Small intestine (tissue), 7 donors: Measurements from ENCODE around the gene P3R3URF. TPM values are rescaled to one million over a fixed set of nuclear protein-coding genes. Genes with fewer than 3 reads are reported as not detected.

Experiments used
- DNase-seq, 2 donors: peaks; one replicate each; pipeline versions ENCODE4 v3.0.0 to v3.0.0-alpha.2; 2013
- FAIRE-seq: peaks from 2 replicates; lab custom pipeline; 2012; peaks lifted over from hg19 to GRCh38; lab: Jason Lieb, UNC
- H3K27ac ChIP-seq, 3 donors: one replicate each; pipeline ENCODE4 v1.5.1; 2013; ENCODE audit warnings: low read length in 2 of 3, mild to moderate bottlenecking in 2 of 3, control low read depth in 1 of 3, inconsistent platforms in 1 of 3, low read depth in 1 of 3, moderate library complexity in 1 of 3
- H3K27me3 ChIP-seq, 3 donors: one replicate each; pipeline ENCODE4 v1.6.1; 2013; ENCODE audit warnings: low read length in 3 of 3, inconsistent platforms in 1 of 3; ENCODE audit not compliant: control insufficient read depth in 3 of 3, insufficient read depth in 3 of 3
- H3K36me3 ChIP-seq, 3 donors: one replicate each; pipeline ENCODE4 v1.6.1; 2013; ENCODE audit warnings: low read length in 3 of 3, inconsistent platforms in 1 of 3, low read depth in 1 of 3, mild to moderate bottlenecking in 1 of 3, moderate library complexity in 1 of 3; ENCODE audit not compliant: control insufficient read depth in 3 of 3, insufficient read depth in 2 of 3
- H3K4me1 ChIP-seq, 3 donors: one replicate each; pipeline ENCODE4 v1.6.1; 2013; ENCODE audit warnings: low read length in 2 of 3, inconsistent platforms in 1 of 3, low read depth in 1 of 3, mild to moderate bottlenecking in 1 of 3, moderate library complexity in 1 of 3; ENCODE audit not compliant: control insufficient read depth in 3 of 3, insufficient read depth in 2 of 3
- H3K4me3 ChIP-seq, 3 donors: one replicate each; pipeline ENCODE4 v1.5.1; 2013; ENCODE audit warnings: low read length in 3 of 3, control low read depth in 1 of 3, inconsistent platforms in 1 of 3, low read depth in 1 of 3, mild to moderate bottlenecking in 1 of 3, moderate library complexity in 1 of 3
- H3K9me3 ChIP-seq, 2 donors: one replicate each; pipeline ENCODE4 v1.6.1; 2013; ENCODE audit warnings: low read depth in 1 of 2, low read length in 1 of 2; ENCODE audit not compliant: control insufficient read depth in 2 of 2, insufficient read depth in 1 of 2
- WGBS, 3 donors: extraction: QIAGEN DNeasy Blood & Tissue Kit; methylation state at CpG; one replicate each; pipeline ENCODE4 v1.1.7; 2013; 5-methylcytosine and 5-hydroxymethylcytosine counted together
- polyA plus RNA-seq, 4 donors: library from polyadenylated mRNA; stranded (reverse) in 3 of 4; unstranded in 1 of 4; fragments of 200-250 nt in 3 of 4; fragments of 120-200 nt in 1 of 4; gene quantifications; one replicate each; pipeline versions ENCODE4 v1.2.1 to v1.2.3, GENCODE V29; 2013
- donor health status: healthy with polysubstance abuse.
- donor health status: control.
- donor health status: control.
- donor health status: Bipolar disorder and iron deficiency.
- donor health status: healthy.

P3R3URF gene
- polyA plus RNA-seq, 4 donors: not detected

DNA sequence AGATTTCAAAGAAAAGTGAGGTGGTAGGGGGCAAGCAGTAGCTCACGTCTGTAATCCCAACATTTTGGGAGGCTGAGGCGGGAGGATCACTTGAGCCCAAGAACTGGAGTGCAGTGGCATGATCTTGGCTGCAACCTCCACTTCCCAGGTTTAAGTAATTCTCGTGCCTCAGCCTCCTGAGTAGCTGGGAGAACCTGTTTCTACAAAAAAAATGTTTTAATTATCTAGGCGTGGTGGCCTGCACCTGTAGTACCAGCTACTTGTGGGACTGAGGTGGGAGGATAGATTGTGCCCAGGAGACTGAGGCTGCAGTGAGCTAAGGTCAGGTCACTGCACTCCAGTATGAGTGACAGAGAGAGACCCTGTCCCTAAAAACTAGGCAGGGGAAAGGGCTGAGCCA is 4.0 kb downstream of the P3R3URF start:
- no peaks in the 10 kb centered on the region for H3K9me3 ChIP-seq
- no peak overlapping the region for H3K4me3 ChIP-seq
- H3K27ac ChIP-seq: peak overlapping the region in 1 of 3 donors; percentile 43
- H3K27me3 ChIP-seq: peaks cover 0 to 6% (median 0%) of the 10 kb centered on the region in 3 donors
- 40 to 77% (median 54%) methylated on average over 4 of the region's 4 CpGs for WGBS, 3 donors
- H3K36me3 ChIP-seq: peaks cover 0 to 2% (median 0%) of the 10 kb centered on the region in 3 donors
- peaks cover 0 to 3% (median 0%) of the 10 kb centered on the region in 3 donors for H3K4me1 ChIP-seq
- FAIRE-seq (no peak), DNase-seq (no peak)

DNA sequence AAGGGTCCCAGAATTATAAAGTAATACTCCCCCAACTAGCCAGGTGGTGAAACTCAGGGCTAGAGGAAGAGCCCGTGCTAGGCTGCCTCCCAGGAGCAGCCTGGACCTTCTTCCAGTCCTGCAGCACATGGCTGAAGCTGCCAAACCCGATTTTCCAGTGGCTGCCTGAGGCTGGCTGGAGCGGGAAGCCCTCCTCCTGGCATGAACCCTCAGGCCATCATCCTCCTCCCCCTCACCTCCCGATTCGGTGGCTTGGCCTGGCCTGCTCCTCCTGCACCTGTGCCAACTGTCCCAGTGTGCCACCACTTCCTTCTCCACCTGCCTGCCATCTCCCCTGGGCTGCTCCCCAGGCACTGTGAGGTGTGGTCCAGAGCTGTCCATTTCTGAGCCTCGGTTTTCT is 4.4 kb downstream of the P3R3URF start:
- peaks cover 0 to 11% (median 0%) of the 10 kb centered on the region in 3 donors for H3K27me3 ChIP-seq
- peaks cover 0 to 7% (median 0%) of the 10 kb centered on the region in 3 donors for H3K4me1 ChIP-seq
- DNase-seq: no peak
- WGBS, 3 donors: 14 to 48% (median 25%) methylated on average over 6 of the region's 6 CpGs
- FAIRE-seq: no peak
- H3K9me3 ChIP-seq: no peaks in the 10 kb centered on the region
- H3K4me3 ChIP-seq: no peak overlapping the region
- peaks cover 0 to 2% (median 0%) of the 10 kb centered on the region in 3 donors for H3K36me3 ChIP-seq
- H3K27ac ChIP-seq: peak overlapping the region in 1 of 3 donors; percentile 43

DNA sequence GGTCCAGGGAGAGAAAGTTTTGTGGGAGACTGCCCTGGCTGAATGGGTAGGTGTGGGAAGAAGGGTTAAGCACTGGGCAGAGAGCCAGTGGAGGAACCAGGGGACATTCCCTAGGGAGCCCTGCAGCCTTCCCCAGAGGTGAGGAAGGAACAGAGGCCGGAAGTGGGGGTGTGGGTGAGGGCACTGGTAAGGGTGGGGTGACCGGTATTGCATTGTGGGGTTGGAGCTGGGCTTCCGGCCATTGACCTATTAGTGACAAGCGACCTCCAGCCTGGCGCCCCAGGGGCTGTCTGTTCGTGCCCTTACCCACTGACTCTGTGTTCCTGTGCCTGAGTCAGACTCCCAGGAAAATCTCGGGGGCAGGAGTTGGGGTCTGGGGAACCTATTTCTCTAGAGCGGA is 4.9 kb downstream of the P3R3URF start:
- Histone ChIP-seq H3K4me3 (no peak overlapping the region), H3K27ac (peak overlapping the region in 1 of 3 donors; percentile 43), H3K4me1 (peaks cover 0 to 7% (median 0%) of the 10 kb centered on the region in 3 donors), H3K36me3 (peaks cover 0 to 2% (median 0%) of the 10 kb centered on the region in 3 donors), H3K9me3 (no peaks in the 10 kb centered on the region), H3K27me3 (peaks cover 0 to 16% (median 0%) of the 10 kb centered on the region in 3 donors)
- FAIRE-seq: no peak
- 73 to 78% (median 78%) methylated on average over 8 of the region's 8 CpGs for WGBS, 3 donors
- DNase-seq: no peak

DNA sequence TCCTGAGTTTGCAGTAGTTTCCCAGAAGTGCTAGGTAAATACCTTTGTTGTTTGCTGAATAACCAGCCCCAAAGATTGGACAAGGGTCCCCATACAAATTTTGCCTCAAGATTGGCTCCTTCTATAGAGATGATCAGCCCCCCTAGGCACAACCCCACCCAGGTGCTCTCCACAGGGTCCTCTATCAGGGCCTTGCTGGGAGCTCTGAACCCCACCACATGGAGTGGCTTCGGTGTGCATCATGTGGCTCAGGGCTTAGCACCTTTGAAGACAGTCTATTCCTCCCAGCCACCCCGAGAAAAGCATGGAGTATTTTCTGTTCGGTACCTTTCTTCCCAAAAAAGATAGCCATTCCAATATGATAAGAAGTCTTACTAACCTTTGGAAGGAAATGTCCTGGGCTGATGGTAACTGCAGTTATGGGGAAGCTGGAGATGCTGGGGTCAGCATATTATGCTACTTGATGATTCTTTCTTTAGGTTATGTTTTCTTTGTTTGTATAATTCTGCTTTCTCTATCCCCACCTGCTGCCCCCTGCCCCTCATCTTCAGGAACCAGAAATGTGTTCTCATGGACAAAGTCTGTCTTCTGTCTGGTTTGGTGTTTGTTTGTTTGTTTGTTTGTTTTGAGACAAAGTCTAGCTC is 6.4 kb downstream of the P3R3URF start:
- H3K9me3 ChIP-seq: no peaks in the 10 kb centered on the region
- H3K4me3 ChIP-seq: no peak overlapping the region
- peaks cover 0 to 16% (median 0%) of the 10 kb centered on the region in 3 donors for H3K27me3 ChIP-seq
- H3K36me3 ChIP-seq: peaks cover 0 to 2% (median 0%) of the 10 kb centered on the region in 3 donors
- no peak for FAIRE-seq
- H3K27ac ChIP-seq: no peak overlapping the region
- peaks cover 0 to 7% (median 0%) of the 10 kb centered on the region in 3 donors for H3K4me1 ChIP-seq
- DNase-seq: no peak
- WGBS, 3 donors: 85 to 93% (median 89%) methylated on average over 3 of the region's 3 CpGs

DNA sequence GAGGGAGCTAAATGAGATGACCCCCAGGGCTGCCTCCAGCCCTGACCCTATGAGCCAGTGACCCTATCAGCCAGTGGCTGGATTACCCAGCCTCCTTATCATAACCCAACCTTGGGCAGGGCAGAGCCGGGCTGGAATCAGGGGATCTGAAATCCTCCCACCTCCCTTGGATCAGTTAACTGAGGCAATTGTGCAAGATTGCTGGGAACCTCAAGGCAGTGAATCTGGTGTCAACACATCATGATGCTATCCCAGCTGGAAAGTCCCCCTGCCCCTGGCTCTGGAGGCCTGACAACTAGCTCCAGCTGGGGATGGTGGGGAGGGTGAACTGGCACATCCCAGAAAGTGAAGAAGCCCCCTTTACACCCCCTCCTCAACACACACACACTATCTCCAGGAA is 7.8 kb downstream of the P3R3URF start:
- H3K4me1 ChIP-seq: peaks cover 0 to 7% (median 0%) of the 10 kb centered on the region in 3 donors
- peaks cover 0 to 2% (median 0%) of the 10 kb centered on the region in 3 donors for H3K36me3 ChIP-seq
- no peaks in the 10 kb centered on the region for H3K9me3 ChIP-seq
- DNase-seq (no peak), FAIRE-seq (no peak)
- WGBS, 3 donors: 76 to 88% (median 78%) methylated on average over 1 of the region's 1 CpG
- H3K27ac ChIP-seq: no peak overlapping the region
- no peak overlapping the region for H3K4me3 ChIP-seq
- H3K27me3 ChIP-seq: peaks cover 0 to 20% (median 0%) of the 10 kb centered on the region in 3 donors

DNA sequence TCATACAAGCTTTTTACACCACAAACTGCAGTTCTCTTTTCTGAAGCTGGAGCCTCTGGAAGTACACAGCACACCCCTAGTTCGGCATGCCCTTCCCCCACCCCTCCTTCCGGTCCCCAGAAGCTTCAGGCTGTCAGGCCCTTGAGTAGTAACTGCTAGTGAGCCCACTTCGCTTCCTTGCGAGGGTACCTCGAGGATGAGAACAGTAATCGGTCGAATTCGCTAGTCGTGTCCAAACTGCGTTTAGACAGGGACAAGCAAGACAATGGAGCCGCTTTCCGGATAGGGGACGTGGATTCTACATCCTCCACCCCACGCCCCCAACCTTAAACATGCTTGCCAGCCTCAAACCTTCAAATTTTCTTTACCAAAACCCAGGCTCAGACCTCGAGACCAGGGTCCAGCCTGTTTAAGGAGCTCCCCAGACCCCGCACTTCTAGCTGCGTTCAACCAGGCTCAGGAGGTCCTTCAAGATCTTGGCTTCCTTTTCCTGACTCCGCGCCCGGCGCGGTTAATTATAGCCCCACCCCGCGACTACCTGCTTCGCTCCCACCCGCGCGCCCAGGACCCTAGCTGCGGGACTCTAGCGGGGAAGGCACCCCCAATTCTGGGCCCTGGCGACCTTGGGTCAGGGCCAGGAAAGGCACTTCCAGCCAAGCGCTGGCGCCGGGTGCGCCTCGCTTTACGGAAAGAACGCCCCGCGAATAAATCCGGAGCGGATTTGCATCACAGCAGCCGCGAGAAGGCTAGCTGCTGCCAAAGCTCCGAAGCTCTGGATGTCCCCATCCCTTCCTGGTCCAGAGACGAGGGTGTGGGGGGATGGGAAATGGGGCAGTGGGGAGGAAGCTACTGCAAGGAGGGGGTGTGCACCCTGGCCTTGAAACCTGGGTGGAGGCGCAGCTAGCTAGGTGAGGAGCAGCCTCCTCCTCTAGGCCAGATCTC is 9.5 kb downstream of the P3R3URF start:
- FAIRE-seq (no peak), DNase-seq (peak in 1 of 2 donors; percentile 60)
- H3K4me3 ChIP-seq: peak overlapping the region in 2 of 3 donors; percentile 48 to 52
- WGBS, 3 donors: 9 to 17% (median 14%) methylated on average over 43 to 47 of the region's 47 CpGs
- H3K4me1 ChIP-seq: peaks cover 0 to 7% (median 0%) of the 10 kb centered on the region in 3 donors
- H3K27ac ChIP-seq: peak overlapping the region; percentile 11 to 56 (median 15)
- H3K36me3 ChIP-seq: peaks cover 0 to 2% (median 0%) of the 10 kb centered on the region in 3 donors
- H3K9me3 ChIP-seq: no peaks in the 10 kb centered on the region
- peaks cover 0 to 23% (median 0%) of the 10 kb centered on the region in 3 donors for H3K27me3 ChIP-seq

DNA sequence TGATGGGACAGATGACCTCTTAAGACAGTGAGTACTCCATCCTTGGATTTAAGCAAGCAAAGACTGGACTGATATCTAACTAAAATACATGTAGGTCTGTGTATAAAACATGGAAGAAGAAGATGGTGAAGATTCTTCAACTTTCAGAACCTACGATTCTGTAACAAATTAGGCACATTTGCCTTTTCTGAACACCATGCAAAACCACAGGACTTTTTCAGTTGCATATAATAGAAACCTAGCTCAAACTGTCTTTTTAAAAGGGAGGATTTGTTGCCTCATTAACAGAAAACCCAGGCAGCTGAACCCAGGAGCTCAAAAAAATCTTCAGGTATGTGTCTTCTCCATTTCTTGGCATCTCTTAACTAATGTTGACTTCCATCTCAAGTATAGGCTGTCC is 16.1 kb downstream of the P3R3URF start:
- 77 to 93% (median 78%) methylated on average over 1 of the region's 1 CpG for WGBS, 3 donors
- FAIRE-seq: no peak

DNA sequence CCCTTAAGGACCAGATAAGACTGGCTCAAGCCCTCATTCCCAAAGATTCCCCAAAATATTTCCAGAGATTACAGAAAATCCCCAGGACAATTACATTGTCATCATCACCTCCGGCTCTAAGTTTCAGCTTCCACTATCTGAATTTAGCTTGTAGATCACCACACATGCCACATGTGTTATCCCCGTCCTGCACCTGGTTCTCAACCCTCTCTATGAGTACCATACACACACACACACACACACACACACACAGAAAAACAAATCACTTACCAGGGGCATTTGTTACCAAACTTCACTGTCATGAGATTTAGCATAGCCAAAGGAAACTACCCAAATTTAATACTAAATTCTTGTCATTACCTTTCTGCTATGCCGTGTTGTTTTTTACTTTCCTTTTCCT is 16.8 kb downstream of the P3R3URF start:
- no peak for FAIRE-seq
- 64 to 78% (median 64%) methylated on average over 3 of the region's 3 CpGs for WGBS, 3 donors

More for the DNA sequence above, 16.1 kb downstream of the P3R3URF start:
- Histone ChIP-seq H3K9me3 (no peaks in the 10 kb centered on the region), H3K27me3 (peaks cover 0 to 6% (median 0%) of the 10 kb centered on the region in 3 donors), H3K27ac (no peak overlapping the region), H3K4me1 (no peaks in the 10 kb centered on the region), H3K4me3 (no peak overlapping the region), H3K36me3 (no peaks in the 10 kb centered on the region)
- DNase-seq: no peak

More for the DNA sequence above, 16.8 kb downstream of the P3R3URF start:
- no peak overlapping the region for H3K4me3 ChIP-seq
- H3K9me3 ChIP-seq: no peaks in the 10 kb centered on the region
- peaks cover 0 to 6% (median 0%) of the 10 kb centered on the region in 3 donors for H3K27me3 ChIP-seq
- no peak for DNase-seq
- H3K4me1 ChIP-seq: no peaks in the 10 kb centered on the region
- no peaks in the 10 kb centered on the region for H3K36me3 ChIP-seq
- H3K27ac ChIP-seq: no peak overlapping the region
